Activated CD8-positive, alpha-beta memory T cell treated with anti-CD3 and anti-CD28 coated beads, Interleukin-2, amount 50 U/mL, for 48 hours (primary cell): ENCODE measurements around the gene POLR2J.
"Not testable (repeated sequence)": the region's sequence is repeated elsewhere in the genome, so short reads cannot be mapped to it uniquely, and the experiment has no call there.

Source experiments
- DNase-seq: peaks from one replicate; pipeline ENCODE4 v3.0.0-alpha.2; 2020

The POLR2J gene

DNA sequence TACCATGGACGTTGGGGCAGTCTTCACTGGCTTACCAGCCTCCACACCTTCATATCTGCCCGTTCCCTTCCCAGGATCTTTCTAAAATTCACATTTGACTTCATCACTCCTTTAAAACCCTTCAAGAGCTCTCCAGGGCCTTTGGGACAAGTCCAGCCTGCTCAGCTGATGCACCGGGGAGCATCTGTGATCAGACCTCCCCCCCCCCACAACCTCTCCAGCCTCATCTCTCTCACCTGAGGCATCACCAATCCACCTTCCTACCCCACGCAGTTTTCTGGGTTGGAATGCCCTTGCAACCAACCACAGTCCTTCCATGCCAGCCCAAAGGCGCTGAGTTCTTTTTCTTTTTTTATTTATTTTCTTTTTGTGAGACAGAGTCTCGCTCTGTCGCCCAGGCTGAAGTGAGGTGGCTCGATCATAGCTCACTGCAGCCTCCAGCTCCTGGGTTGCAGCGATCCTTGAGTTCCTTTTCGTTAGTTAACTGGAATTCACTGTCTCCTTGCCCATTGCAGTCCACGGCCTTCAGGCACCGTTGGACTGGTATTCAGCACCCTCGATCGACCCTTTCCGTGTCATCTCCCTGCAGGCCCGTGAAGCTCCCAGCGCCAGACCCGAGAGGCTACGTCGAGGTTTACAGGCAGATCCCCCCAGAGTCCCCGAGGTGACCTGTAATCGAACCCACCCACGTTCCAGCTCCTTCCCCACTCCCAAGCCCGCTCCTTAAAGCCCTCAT lies 14.7 kb downstream of the POLR2J start:
- no peak for DNase-seq

DNA sequence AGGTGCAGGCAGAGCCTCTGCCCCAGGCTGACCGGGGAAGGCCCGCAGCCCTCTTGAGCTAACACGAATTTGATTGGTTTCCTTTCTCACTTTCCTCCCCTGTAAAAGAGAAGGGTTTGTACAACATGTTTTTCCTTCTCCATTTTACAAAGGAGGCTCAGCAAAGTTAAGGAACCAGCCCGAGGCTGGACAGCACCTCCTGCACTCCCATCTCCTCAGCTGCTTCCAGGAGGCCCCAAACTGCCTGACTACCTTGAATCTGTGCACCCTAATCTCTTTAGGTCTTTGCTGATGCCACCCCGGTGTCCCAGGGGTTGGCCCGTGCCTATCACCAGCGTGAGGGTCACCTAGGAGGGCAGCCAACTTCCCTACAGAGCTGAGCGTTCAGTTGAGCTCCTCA lies 18.3 kb downstream of the POLR2J start:
- no peak for DNase-seq

DNA sequence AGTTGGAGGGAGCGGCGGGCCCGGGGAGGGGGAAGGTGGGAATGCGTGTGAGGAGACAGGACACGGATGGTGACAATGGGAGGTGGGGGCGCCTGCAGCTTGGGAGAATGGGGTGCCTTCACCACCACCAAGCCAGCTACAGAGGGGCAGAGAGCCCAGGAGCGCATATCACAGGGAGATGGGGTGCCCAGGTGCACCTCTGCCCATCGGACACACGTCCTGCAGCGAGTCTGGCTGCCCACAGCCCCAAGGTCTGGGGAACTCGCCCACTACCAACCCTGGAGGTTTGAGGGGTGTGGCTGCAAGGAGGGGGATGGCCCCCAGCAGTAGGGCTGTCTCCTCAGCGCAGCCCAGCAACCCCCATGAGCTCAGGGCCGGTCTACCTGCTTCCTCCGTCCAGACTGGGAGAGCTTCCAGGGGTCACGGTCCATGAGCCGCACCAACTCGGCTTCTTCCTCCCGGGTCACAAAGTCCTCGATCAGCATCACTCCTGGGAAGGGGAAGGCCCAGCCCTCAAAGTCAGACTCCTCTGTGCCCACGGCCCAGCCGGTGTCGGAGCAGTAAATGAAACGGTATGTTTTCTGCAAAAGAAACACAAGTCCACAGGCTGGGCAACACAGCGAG lies 19.4 kb downstream of the POLR2J start:
- DNase-seq: no peak

DNA sequence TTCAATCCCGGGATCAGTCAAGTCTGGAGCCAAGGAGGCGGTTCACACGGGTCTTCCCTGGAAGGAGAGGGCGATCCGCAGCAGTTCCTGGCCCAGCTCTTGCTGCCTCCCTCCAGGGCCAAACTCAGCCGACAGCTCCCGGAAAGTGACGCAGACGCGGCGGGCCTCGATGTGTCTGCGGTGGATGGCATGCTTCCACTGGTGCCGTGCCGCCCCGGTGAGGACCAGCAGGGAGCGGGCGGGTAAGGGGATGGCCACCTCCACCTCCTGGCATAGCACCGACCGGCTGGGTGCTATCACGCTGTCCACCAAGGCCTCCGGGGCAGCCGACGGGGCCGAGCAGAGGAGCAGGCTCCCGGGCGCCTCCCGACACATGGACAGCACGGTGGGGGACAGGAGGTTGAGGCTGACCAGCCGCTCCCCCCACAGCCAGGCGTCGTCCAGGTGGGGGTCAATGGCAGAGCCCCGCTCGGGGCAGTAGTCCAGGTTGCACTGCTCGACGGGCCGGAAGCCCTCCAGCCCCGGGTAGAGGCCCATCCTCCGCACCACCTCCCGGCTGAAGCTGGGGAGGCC lies 21.3 kb downstream of the POLR2J start:
- DNase-seq: no peak

DNA sequence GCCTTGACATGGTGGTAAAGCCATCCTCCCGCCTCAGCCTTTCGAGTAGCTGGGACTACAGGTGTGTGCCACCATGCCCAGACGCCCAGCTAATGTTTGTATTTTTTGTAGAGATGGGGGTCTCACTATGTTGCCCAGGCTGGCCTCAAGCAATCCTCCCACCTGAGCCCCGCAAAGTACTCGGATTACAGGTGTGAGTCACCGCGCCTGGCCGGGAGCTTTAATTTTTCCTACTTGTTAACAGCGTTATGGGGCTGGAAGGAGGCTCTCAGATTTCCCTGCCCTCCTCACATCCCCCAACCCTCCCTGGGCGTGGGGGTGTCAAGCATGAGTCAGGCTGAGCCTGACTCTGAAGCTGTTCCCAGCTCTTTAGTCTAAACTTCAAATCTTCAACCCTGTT lies 22.4 kb downstream of the POLR2J start:
- DNase-seq: no peak

DNA sequence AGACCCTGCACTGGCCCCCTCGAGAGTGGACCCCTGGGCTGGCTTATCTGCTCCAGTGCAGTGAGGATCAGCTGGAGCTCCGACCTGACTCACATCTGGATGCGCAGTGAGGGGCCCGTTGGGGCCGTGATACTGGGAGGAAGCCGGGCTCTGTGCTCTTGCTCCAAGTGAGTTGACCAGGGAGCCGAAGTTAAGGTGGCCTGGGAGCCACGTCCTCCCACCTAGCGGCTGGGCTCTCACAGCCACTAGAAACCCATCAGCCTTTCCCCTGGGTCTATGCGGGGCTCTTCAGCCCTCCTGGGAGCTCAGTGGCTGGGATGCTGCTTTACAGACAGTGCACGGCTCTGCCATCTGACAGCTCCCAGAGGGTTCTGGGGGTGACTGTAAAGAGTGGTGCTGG lies 23.1 kb downstream of the POLR2J start:
- DNase-seq: no peak

DNA sequence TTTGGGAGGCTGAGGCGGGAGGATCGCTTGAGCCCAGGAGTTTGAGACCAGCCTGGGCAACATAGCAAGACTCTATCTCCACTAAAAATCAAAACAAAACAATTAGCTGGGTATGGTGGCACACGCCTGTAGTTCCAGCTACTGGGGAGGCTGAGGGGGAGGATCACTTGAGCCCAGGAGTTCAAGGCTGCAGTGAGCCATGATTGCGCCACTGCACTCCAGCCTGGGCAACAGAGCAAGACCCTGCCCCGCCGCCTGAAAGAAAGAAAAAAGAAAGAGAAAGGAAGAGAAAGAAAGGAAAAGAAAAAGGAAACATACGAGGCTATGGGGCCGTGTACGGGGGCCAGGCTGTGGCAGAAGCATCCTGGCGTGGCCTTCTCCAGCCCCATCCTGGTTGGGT lies 23.8 kb downstream of the POLR2J start:
- DNase-seq: not testable (repeated sequence)

DNA sequence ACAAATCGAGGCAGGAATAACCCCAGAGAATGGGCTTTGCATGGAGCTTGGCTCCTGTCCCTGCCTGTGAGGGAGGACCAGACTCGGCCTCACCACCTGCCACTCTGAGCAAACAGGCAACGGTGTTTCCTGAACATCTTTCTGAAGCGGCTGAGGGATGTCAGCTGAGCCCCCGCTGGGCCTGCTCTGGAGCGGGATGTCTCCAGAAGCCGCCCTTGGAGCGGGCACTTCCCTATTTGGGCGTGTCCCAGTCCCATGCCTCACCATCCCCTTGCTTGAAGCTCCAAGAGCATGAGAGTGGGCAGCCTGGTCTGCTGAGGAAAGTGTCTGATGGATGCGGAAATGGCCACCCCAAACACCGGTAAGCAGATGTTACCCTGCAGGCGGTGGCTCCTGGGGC lies 24.3 kb downstream of the POLR2J start:
- no peak for DNase-seq

DNA sequence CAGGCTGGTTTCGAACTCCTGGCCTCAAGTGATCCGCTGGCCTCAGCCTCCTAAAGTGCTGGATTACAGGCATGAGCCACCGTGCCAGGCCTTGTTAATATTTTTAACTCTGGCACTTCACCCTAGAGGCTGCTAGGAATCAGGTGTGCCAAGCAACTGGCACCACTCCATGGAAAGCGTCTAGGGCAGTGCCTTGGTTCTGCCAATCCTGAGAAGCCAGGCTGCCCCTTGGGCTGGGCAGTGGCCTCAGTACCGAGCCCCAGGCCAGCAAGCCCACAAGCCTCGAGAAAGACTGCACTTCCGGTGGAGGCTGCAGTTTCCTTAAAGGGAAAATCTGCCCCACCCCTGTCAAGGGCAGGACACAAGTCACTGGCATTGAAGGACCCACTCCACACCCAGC lies 25.4 kb downstream of the POLR2J start:
- no peak for DNase-seq

DNA sequence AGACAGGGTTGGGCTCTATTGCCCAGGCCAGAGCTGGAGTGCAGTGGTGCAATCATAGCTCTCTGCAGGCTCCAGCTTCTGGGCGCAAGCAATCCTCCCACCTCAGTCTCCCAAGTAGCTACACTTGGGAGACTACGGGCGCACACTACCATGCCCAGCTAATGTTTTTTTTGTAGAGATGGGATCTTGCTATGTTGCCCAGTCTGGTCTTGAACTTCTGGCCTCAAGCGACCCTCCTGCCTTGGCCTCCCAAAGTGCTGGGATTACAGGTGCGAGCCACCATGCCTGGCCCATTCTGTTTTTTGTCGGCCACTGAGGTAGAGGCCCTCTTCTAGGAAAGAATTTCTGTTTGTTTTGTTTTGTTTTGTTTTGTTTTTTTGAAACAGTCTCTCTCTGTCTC lies 26.3 kb downstream of the POLR2J start:
- DNase-seq: no peak

DNA sequence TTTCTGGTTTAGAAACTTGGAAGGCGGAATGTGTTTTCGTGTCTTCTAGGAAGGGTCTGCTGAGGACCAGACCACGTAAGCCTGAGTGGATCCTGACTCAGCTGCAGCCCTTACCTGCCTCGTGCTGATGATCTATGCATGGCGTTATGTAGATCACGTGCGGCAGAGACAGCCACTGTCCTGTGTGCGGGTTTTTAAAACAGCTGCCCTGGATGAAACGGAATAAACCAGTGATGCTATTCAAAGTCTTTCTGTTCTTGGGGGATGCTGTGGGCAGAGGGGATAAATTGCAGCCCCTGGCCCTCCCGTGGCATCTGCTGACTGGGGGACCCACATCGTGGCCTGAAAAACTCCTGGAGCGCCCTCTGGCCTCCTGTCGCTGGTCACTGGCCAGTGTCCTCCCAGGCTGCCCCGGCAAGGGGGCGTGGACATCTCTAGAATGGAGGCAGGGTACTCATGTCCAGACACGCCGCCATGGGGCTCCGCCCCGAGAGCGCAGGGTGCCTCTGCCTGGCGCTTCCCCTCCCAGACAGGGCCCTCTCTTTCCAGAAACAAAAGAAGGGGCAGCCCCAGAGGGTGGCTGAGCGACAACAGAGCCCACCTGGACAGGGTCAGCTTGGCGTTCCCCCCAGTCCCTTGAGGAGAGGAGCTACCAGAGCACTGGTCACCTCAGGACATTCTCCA lies 27.2 kb downstream of the POLR2J start:
- DNase-seq: no peak

DNA sequence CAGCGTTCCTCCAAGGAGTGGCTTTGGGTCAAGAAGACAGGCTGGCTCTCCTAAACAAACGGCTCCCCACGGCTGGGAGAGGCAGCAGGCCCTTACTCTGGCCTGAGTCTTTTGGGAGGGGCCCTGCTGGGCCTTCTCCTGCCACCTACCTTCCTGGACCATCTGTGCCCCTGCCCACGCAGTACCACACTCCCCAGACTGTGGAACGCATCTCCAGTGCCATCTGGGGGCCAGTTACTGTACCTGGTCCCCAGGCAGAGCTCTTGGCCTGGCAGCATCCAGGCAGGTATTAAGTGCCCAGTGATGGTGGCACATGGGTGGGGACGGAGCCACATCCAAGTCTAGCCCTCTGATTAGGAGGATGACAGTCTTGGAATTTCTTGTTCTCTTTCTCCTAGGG lies 28.5 kb downstream of the POLR2J start:
- no peak for DNase-seq

DNA sequence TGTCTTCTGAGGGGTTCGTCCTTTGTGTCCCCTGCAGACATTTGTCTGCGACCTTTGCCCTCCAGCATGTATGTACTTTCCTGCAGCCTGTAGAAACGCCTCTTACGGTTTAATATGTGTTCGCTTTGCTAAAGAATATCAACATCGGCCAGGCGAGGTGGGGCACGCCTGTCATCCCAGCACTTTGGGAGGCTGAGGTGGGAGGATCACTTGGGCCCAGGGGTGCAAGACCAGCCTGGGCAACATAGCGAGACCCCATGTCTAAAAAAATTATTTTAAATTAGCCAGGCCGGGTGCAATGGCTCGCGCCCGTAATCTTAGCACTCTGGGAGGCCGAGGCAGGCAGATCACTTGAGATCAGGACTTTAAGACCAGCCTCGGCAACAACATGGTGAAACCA lies 29.6 kb downstream of the POLR2J start:
- DNase-seq: no peak

DNA sequence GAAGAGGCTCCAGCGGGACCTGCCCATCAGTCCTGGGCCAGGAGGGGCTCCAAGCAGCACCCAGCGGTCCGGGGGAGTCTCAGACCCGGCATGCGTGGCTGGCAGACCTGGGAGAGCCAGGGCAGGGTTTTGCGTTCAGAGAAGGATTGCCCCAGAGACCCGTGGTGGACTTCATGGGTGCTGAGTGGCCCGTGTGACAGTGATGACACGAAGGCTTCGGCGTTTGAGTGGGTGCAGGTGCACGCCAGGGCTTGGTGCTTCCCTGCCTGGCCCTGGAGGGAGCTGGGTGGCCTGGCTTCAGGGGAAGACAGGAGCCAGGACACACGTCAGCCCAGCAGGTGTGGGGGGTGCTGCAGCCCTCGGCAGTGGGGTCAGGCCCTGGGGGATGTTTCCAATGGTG lies 31.4 kb downstream of the POLR2J start:
- no peak for DNase-seq

DNA sequence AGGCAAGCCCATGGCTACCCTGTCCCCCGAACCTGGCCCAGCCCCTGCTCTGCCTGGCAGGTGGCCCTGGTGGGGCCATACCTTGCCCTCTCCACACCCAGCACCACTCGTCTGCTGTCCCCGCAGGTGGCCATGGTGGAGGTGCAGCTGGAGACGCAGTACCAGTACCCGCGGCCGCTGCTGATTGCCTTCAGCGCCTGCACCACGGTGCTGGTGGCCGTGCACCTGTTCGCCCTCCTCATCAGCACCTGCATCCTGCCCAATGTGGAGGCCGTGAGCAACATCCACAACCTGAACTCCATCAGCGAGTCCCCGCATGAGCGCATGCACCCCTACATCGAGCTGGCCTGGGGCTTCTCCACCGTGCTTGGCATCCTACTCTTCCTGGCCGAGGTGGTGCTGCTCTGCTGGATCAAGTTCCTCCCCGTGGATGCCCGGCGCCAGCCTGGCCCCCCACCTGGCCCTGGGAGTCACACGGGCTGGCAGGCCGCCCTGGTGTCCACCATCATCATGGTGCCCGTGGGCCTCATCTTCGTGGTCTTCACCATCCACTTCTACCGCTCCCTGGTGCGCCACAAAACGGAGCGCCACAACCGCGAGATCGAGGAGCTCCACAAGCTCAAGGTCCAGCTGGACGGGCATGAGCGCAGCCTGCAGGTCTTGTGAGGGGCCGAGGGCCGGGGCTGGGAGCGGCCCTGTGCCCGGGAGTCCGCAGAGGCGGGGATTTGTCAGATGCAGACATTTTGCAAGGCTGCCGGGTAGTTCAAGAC lies 32.1 kb downstream of the POLR2J start:
- no peak for DNase-seq

DNA sequence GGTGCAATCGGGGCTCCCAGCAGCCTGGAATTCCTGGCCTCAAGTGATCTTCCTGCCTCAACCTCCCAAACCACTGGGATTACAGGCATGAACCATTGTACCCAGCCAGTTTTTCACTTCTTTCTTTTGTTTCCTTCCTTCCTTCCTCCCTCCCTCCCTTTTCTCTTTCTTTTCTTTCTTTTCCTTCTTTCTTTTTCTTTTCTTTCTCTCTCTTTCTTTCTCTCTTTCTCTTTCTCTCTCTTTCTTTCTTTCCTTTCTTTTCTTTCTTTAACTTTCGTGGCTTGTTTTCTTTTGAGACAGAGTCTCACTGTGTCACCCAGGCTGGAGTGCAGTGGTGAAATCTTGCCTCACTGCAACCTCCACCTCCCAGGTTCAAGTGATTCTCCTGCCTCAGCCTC lies 33.0 kb downstream of the POLR2J start:
- DNase-seq: no peak

DNA sequence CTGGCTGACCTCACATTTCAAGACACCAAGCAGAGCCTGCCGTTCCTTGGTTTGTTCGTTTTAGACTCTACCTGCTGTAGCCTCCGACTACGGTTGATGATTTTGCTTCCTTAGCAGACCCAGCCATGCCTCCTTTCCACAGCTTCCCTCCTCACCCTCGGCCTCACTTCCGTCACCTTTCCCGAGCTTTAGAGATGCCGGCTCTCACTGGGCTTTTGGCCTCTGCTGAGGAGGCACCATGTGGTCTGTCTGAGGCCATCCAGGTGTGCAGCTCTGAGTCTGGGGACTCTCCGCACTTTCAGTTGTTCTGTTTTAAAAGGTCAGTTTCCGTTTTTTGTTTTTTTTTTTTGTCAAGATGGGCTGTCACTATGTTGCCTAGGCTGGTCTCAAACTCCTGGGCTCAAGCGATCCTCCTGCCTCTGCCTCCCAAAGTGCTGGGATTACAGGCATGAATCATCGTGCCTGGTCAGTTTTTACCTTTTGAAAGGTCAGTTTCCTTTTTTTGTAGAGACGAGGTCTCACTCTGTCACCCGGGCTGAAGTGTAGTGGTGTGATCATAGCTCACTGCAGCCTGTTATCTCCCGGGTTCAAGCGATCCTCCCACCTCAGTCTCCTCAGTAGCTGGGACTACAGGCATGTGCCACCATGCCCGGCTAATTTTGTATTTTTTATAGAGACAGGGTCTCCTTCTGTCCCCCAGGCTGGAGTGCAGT lies 33.6 kb downstream of the POLR2J start:
- DNase-seq: no peak

DNA sequence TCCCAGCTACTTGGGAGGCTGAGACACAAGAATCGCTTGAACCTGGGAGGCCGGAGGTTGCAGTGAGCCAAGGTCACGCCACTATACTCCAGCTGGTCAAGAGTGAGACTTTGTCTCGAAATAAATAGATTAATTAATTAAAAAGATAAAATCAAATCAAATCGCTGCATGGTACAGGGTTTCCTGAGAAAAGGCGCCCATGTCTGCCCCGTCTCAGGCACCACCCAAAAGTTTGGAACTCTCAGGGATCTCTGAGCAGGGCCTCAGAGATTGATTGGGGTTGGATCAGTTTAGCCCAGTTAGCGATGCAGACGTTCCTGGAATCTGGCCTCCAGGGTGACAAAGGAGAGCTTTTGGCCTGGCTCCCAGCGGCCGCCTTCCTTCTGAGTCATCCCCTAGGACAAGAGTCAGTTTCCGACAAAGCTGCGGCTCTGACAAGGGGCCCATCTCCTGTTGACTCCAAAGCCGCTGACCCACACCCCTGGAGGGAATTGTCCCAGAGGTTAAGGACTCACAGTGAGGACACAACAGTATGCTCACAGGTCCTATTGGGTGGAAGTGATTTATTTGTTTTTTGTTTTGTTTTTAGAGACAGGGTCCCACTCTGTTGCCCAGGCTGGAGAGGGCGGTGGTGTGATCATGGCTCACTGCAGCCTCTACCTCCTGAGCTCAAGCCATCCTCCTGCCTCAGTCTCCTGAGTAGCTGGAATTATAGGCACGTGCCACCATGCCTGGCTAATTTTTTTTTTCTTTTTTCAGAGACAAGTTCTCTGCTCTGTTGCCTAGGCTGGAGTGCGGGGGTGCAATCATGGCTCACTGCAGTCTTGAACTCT lies 38.5 kb downstream of the POLR2J start:
- no peak for DNase-seq

DNA sequence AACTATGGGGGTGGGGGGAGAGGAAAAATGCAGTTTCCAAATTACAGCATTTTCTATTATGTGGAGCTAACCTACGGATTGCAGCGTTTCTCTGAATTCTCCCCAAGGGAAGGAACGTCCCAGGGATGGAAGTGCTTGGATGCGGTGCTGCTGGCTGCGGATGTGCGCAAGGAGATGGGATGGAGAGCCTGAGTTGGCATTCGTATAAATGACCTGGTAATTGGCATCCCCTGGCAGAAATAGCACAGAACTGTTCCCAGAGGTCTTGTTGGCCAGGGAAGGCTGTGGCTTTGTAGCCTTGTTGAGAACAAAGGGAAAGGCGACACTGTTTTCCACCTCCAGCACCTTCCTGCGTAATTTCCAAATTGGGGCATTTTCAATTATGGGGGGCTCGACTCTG lies 42.6 kb downstream of the POLR2J start:
- DNase-seq: no peak

DNA sequence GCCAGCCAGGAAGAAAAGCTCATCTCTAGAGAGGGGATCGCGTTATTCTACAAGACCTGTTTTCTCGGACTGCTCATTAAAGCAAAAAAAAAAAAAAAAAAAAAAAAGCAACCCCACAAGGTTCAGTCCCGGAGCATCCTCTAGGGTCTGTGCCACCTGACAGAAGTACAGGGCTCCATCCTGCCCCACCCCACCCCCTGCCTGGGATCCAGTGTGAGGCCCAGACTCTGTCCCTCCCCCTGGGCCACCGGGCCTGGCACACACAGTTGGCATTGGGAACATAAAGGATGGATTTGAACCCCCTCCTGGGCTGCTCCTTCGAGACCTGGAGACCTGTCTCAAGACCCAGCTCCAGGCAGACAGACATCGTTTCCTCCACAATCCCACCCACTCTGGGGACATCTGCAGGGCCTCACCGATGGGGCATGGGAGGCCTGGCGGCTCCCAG lies 44.7 kb downstream of the POLR2J start:
- DNase-seq: no peak

DNA sequence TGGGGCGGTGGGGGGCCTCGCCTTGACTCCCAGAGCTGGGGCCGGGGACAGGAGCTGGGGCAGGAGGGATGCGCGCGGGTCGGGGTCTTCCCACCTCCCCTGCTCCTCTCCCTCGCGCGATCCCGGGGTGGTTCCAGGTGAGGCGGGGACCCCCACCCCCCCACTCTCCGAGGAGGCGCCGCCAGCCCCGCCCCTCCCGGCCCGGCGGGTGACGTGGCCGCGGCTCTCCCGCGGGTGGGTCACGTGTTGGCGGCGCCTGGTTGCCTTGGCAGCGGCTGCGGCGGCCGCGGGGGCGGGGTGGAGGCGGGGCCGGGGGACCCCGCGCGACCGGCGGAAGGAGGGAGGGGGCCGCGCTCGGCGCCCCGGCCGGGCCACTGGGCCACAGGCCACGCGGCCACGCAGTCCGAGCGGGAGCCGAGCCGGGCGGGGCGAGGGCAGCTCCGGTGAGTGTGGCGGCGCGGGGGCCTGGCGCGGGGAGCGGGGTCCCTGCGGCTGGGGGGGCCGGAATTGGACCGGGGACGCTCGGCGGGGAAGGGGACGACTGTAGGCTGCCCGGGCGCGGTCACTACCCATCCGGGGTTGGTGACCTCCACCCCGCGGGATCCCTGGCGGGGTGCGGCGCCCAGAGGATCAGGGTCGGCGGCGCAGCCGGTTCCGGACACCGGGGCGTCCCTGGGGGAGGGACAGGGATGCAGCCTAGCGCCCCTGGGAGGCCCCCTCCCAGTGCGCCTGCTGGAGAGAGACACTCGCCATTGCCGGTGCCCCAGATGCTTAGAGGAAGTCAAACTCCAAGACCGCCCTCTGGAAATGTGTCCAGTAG lies 45.3 kb downstream of the POLR2J start, which contains the start of gene ORAI2:
TSS of gene ORAI2 (plus strand) at position 357 of the 820 bp plus-strand sequence. CDS start 5,382 bp downstream, outside the sequence.
- peak; percentile 94 for DNase-seq
